Measurements from ENCODE around the gene PIGP.
"Not testable (repeated sequence)": the region's sequence is repeated elsewhere in the genome, so short reads cannot be mapped to it uniquely, and the experiment has no call there.

DNA sequence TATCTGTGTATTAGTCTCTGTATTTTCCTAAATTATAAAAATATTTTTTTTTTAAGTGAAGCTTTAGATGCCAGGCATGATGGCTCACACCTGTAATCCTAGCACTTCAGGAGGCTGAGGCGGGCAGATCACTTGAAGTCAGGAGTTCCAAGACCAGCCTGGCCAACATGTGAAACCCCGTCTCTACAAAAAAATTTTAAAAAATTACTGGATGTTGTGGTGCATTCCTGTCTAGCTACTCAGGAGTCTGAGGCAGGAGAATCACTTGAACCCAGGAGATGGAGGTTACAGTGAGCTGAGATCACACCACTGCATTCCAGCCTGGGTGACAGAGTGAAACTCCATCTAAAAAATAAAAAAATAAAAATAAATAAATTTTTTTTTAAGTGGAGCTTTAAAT lies 43.6 kb upstream of the PIGP start:
- TF ChIP-seq, protein P1, sequence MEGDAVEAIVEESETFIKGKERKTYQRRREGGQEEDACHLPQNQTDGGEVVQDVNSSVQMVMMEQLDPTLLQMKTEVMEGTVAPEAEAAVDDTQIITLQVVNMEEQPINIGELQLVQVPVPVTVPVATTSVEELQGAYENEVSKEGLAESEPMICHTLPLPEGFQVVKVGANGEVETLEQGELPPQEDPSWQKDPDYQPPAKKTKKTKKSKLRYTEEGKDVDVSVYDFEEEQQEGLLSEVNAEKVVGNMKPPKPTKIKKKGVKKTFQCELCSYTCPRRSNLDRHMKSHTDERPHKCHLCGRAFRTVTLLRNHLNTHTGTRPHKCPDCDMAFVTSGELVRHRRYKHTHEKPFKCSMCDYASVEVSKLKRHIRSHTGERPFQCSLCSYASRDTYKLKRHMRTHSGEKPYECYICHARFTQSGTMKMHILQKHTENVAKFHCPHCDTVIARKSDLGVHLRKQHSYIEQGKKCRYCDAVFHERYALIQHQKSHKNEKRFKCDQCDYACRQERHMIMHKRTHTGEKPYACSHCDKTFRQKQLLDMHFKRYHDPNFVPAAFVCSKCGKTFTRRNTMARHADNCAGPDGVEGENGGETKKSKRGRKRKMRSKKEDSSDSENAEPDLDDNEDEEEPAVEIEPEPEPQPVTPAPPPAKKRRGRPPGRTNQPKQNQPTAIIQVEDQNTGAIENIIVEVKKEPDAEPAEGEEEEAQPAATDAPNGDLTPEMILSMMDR (IDR thresholded peaks at IDR 0.05) = not testable (repeated sequence)
- not testable (repeated sequence) for TF ChIP-seq POLR2A (IDR thresholded peaks at IDR 0.05)

Data from ovary (tissue), 3 donors.